HG02763 (cell line): ENCODE data around the gene KRT8.
"Not testable (repeated sequence)": the region's sequence is repeated elsewhere in the genome, so short reads cannot be mapped to it uniquely, and the experiment has no call there.

Experiments used
- ATAC-seq: cut with Tn5 transposase; IDR thresholded peaks from one replicate; pipeline ENCODE4 v1.9.1; 2021; ENCODE audit warnings: mild to moderate bottlenecking, moderate library complexity; ENCODE audit not compliant: unreplicated experiment

The KRT8 gene

GRCh38 chr12:52904509-52905300 lies at the start of gene KRT8:
TSS of gene KRT8 (minus strand) at chr12:52905076. CDS start at chr12:52904981, 95 bp downstream.
- ATAC-seq, result not testable (repeated sequence)

DNA sequence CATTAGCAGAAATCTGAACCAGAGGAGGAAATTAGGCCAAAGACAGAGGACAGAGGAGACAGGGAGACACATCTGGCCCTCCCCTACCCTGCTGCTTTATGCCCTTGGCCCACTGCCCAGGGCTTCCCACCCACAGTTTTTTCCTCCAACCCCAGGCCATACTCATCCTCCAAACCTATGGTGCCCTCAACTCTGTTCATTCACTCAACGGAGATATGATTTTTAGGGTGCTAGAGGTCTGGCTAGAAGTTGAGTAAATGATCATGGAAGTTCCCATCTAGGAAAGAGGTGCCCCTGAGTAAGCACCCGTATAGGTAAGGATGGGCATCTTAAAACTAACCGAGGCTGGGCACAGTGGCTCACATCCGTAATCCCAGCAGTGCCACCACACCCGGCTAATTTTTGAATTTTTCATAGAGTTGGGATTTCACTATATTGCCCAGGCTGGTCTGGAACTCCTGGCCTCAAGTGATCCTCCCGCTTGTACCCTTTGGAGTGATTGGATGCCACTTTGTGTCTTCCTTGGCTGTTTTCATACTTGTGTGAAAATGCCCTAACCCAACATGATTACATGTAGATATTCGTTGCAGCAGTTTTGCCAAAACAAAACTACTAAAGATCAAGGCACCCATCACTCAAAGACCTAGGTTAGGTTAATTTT lies 48.4 kb upstream of the KRT8 start:
- ATAC-seq, result no peak

GRCh38 chr12:52952076-52952801 lies 47.4 kb upstream of the KRT8 start:
- no peak for ATAC-seq

DNA sequence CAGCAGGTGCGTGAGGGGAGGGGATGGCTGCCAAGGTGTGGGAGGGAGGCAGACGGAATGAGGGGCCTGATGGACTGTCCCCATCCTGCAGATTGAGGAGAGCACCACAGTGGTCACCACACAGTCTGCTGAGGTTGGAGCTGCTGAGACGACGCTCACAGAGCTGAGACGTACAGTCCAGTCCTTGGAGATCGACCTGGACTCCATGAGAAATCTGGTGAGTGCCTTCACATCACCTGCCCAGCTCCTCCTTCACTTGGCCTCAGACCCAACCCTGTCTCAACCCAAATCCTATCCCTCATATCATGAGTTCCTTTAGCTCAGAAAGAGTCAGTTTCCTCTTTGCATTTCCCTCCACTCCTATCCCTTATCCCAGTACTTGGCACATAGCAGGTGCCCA lies 46.8 kb upstream of the KRT8 start:
- no peak for ATAC-seq

- ATAC-seq, result no peak
Observed at GRCh38 chr12:52951126-52951525, 46.2 kb upstream of the KRT8 start.

GRCh38 chr12:52950553-52950952 lies 45.7 kb upstream of the KRT8 start:
- ATAC-seq, result no peak

GRCh38 chr12:52949413-52950331 lies 44.8 kb upstream of the KRT8 start:
- no peak for ATAC-seq

DNA sequence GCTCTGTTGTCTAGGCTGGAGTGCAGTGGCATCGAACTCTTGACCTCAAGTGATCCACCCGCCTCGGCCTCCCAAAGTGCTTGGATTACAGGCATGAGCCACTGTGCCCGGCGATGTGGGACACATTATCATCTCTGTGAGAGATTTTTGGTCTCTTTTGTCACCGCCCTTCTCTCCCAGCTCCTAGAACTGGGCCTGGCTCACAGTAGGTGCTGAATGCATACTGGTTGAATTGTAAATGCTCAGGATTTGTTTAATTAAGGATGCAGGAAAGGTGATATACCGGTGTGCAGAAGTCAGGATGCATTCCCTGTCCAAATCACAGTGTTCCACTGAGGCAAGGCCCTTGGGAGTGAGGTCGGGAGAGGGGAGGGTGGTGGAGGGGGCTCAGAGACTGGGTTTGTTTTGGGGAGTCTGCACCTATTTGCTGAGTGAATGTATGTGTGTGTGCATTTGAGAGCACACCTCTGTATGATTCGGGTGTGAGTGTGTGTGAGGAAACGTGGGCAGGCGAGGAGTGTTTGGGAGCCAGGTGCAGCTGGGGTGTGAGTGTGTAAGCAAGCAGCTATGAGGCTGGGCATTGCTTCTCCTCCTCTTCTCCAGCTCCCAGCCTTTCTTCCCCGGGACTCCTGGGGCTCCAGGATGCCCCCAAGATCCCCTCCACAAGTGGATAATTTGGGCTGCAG lies 43.0 kb upstream of the KRT8 start:
- no peak for ATAC-seq

DNA sequence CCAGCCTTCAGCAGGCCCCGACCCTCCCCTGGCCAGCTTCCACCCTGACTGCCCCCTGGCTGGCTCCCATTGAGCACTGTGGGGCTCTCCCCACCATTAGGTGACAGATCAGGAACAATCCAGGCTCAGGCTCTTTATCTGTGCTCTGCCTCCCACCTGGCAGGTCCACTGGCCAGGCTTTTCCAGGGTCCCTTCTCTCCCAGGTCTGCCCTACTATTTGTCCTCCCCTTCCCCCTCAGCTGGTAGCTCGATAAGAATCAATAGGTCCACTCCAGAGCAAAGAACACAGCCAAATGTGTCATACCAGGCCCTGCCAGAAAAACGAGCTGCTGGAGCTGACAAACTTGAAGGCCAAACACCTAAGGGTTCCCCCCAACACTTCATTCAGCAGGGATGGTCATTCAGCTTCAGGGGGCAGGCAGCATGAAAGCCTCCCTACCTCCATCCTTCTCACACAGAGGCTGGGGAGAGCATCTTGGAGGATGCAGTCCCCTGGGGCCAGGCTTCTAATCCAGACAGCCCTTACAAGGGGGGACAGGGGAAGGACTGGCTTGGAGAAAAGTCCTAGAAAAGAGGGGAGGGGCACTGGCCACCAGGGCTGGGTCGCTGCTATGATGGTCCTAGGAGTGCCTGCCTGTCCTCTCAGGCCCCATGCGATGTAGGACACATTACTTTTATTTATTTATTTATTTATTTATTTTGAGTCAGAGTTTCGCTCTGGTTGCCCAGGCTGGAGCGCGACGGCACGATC lies 42.1 kb upstream of the KRT8 start:
- ATAC-seq, result no peak

DNA sequence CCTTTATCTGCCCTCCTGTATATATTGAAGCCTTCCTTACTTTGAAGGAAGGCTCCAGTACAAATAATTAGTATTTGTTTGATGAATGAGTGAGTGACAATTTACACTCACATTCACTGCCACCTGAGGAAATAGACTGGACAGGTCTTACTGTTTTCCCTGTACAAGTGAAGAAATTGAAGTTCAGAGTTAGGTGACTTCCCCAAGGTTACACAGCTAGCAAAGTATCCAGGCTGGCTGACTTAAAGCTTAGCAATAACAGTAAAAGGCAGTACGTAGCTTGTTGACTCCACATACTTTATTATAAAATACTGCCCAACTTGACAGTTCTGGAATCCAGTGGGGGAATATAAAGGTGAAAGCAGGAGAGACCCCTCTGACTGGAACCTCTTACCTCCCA lies 41.5 kb upstream of the KRT8 start:
- ATAC-seq, result no peak

DNA sequence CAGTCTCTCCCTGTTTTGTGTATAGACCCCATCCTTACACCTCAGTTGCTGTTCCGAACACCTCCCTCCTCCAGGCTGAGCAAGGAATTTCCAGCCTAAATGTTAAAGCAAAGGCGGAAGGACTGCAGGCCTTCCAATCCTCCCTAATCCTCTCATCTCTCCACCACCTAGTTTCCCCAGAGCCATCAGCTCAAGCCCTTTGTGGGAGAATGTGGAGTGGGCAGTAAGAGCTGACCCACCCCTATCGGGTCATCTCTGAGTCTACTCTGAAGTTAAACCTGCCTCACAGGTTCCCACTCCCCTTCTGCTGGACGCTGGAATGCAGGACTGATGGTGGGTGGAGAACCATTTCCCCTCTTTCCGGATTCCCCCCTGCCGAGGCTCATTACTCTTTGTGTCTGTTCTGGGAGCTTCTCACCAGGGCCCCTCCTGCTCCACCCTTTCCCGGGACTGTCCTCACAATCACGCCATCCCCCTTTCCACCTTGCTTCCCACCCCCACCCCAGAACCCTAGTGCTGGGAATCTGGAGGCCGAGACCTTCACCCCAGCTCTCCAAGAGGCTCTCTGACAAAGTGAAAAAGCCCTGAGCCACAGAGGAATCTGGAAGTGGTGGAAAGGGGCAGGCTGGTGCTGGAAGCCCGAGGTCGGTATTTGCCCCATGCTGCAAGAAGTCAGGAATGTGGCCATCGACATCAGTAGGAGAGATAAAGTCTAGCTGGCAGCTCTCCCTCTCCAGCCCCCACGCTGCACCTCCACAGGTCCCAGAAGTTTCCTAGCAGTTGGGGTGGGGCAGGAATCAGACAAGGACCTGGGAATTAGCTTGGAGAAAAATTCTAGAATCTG lies 40.7 kb upstream of the KRT8 start:
- ATAC-seq, result no peak

DNA sequence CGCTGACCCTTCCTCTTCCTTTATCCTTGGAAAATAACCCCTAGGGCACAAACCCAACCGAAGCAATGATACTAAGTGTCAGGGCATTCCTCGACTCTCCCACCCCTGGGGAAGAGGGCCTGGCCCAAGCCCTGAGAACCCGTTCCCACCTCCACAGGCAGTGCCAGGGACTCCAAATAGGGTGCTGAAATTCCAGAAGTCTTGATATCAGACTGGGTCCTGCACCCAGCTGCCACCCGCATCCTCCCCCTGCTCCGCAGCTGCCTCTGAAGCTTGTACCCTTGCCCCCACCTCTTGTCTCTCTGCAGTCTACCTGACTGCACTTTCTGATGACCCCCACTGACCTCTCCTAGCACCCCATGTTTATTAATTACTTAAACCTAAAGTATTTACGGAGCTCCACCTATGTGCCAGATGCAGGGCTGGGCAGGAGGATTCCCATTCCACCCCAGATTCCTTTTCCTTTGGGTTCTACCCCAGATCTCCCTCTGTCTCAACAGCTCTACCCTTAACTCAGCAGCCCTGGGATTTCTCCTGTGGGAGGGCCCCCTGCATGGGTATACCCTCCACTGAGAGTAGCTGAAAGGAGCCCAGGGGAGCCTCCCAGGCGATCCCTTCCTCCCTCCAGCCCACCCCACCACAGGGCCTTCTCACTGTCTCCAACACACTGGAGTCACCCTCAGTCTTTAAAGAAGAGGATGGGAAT lies 40.0 kb upstream of the KRT8 start:
- no peak for ATAC-seq

DNA sequence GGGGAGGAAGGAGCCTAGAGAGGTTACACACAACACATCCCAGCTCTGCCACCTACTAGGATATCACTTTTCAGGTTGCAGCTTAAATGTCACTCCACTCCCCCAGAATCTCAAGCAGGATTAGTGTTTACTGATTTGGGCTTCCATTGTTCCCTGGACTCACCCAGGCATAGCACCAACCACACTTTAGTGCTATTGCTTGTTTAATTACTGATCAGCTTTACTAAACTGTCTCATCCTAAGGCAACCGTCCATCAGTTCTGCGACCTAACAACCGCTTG lies 38.0 kb upstream of the KRT8 start:
- ATAC-seq, result no peak

DNA sequence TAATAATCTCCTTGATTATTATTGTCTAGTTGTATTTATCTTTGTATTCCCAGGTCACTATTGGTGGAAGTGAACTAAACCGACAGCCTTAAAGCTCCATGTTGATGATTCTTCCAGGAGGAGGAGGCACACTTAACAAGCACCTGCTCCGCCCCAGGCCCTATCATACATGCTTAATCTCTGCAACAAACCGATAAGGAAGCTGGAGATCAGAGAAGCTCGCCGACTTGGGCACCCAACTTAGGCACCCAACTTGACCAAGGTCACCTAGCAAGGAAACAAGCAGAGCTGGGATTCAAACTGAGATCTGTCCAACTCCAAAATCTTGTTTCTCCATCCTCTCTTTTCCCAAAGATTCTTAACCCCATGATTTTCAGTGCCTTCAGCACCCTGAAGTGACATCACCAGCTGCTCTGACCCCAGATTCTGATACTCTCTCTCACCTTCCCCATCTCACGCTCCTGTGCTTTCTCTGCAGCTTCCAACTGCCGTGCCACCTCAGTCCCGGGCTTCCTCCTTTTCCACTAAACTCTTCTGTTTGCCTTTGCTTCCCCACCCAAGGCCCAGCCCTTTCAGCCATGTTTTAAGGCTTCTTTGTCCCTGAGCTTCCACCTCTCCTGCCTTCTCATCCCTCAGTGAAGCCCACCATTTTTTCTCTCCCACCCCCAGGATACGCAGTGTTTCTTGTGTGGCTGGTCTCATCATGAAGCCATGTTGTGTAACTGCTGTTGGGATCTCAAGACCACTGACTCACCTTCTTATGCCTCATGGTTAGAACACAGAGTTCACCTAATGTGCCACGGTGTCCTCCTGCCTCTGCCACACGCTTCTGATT lies 37.4 kb upstream of the KRT8 start:
- no peak for ATAC-seq

DNA sequence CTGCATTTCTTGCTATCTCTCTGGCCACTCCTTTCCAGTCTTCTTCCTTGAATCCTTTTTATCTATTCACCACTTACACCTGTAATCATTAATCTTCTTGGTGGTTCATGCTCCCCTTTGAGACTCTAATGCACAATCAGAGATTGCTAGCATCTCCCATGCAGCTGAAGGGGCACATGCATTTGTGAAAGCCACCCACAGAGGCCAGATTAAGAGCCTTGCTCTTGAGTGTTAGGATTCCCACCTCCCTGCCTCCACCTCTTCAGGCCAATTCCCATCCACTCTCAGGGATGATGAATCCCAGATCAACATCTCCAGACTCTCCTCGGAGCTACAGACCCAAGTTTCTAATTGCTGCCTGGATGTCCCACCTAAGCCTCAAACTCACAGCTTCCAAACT lies 24.7 kb upstream of the KRT8 start:
- ATAC-seq, result no peak

- ATAC-seq, result no peak
Observed at GRCh38 chr12:52927964-52928363, 23.1 kb upstream of the KRT8 start.

DNA sequence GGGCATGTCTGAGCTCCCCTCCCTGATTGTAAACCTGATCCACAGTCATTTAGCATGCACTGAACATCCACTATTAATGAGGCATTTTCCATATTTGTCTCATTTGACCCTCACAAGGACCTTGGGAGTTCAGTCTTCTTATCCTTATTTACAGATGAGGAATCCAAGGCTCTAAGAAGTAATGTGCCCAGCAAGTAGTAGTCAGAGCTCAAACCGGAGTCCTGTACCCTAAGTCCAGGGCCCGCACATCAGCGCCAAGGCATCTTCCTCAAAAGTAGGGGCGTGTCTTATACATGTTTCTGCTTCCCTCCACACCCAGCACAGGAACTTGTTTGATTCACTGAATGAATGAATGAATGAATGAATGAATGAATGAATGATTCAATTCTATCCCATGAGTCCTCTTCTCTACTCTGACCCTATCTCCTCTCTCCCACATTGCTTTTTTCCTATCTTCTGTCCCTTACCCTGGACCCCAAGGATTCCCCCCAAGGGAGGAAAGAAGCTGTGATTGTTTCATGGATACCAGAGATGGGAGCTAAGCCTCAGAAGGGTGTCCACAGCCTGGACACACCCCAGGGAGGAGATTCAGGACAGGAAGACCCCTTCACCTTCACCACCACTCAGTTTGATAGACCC lies 21.8 kb upstream of the KRT8 start:
- ATAC-seq, result no peak
